ENCODE measurements around the gene SLC2A8. TPM values are rescaled to one million over a fixed set of nuclear protein-coding genes. Genes with fewer than 3 reads are reported as not detected.

Gene SLC2A8
- total and polyA plus RNA-seq, 2 donors (not counting 1 experiment from before 2014, with no cell fraction given) = 8.3 to 14.2 TPM

- POLR2A ChIA-PET = no interaction called here
- H3K4me3 Mint-ChIP-seq = no peak overlapping the region
- Histone ChIP-seq H4K20me1 (ENCODE audit: control insufficient read depth, insufficient read depth, low read length, poor library complexity, severe bottlenecking) (no peaks in the 10 kb centered on the region), H3K4me3 (ENCODE audit: control extremely low read depth in 1 of 5, extremely low read depth in 1 of 5, insufficient read depth in 1 of 5, low read depth in 2 of 5, low read length in 4 of 5) (no peak overlapping the region), H3K27me3 (replicated peaks in 1 of 4; ENCODE audit: control extremely low read depth in 1 of 4, control insufficient read depth in 3 of 4, insufficient read depth in 4 of 4, low read length in 3 of 4) (no peaks in the 10 kb centered on the region), H3K9ac (ENCODE audit: low read length) (no peak overlapping the region), H3K4me1 (ENCODE audit: control insufficient read depth in 2 of 2, insufficient read depth in 2 of 2, low read length in 2 of 2) (no peaks in the 10 kb centered on the region), H3K4me2 (replicated peaks; ENCODE audit: low read depth, low read length, poor library complexity, severe bottlenecking) (no peak overlapping the region), H3K27ac (ENCODE audit: low read length in 2 of 2) (no peak overlapping the region), H3K36me3 (replicated peaks in 1 of 2; ENCODE audit: control extremely low read depth in 1 of 2, control insufficient read depth in 1 of 2, extremely low read depth in 1 of 2, insufficient read depth in 2 of 2, low read length in 1 of 2) (no peaks in the 10 kb centered on the region), H2AFZ (ENCODE audit: insufficient read depth, low read depth, low read length, poor library complexity, severe bottlenecking) (no peak overlapping the region), H3K79me2 (ENCODE audit: control insufficient read depth, insufficient read depth, low read length) (no peaks in the 10 kb centered on the region), H3K9me3 (ENCODE audit: control extremely low read depth in 1 of 3, control insufficient read depth in 2 of 3, insufficient read depth in 1 of 3, low read length in 2 of 3) (no peaks in the 10 kb centered on the region)
- H3K27ac Mint-ChIP-seq = no peak overlapping the region
- intact Hi-C loops (cut with micrococcal nuclease) = no loop called here
- no peaks in the 10 kb centered on the region for H3K4me1 Mint-ChIP-seq
- no peak for DNase-seq
- CTCF ChIA-PET = no interaction called here
- TF ChIP-seq EZH2 (IDR thresholded peaks at IDR 0.05; ENCODE audit: borderline replicate concordance, insufficient read depth, low read depth, low read length, poor library complexity, severe bottlenecking) = no peak
- TF ChIP-seq CTCF (IDR thresholded peaks at IDR 0.05) = no peak
- no peaks in the 10 kb centered on the region for H3K27me3 Mint-ChIP-seq
- WGBS (ENCODE audit: insufficient coverage) = no CpG with 5 or more reads among the region's 3 CpGs
- ATAC-seq (ENCODE audit: low read depth) = no peak
- H3K9me3 Mint-ChIP-seq (ENCODE audit: insufficient read depth) = no peaks in the 10 kb centered on the region
These were observed 38.2 kb upstream of the SLC2A8 start for GRCh38 chr9:127358770-127359169.

DNA sequence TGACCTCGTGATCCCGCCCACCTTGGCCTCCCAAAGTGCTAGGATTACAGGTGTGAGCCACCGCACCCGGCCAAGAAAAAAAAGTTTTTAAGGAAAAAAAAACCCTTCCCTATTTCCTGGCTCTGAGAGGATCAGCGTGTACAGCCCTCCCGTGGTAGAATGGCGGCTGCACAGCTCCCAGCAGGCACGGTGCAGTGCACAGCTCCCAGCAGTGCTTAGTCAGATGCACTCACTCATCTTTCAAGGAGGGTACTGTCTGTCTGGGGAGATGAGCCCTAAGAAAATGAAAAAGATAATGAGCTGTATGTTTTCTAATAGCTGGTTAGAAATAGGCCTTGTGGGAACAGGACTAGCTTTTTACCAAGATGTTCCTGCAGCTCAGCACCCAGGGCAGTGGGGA, 36.7 kb upstream of the SLC2A8 start:
- Mint-ChIP-seq H3K9me3 (ENCODE audit: insufficient read depth) (no peaks in the 10 kb centered on the region), H3K27me3 (no peaks in the 10 kb centered on the region), H3K4me1 (no peaks in the 10 kb centered on the region), H3K27ac (no peak overlapping the region), H3K4me3 (no peak overlapping the region)
- H3K36me3 ChIP-seq (replicated peaks in 1 of 2; ENCODE audit: control extremely low read depth in 1 of 2, control insufficient read depth in 1 of 2, extremely low read depth in 1 of 2, insufficient read depth in 2 of 2, low read length in 1 of 2) = no peaks in the 10 kb centered on the region
- intact Hi-C loops (cut with micrococcal nuclease) = no loop called here
- no peak overlapping the region for H2AFZ ChIP-seq (ENCODE audit: insufficient read depth, low read depth, low read length, poor library complexity, severe bottlenecking)
- TF ChIP-seq EZH2 (IDR thresholded peaks at IDR 0.05; ENCODE audit: borderline replicate concordance, insufficient read depth, low read depth, low read length, poor library complexity, severe bottlenecking) = no peak
- TF ChIP-seq CTCF (IDR thresholded peaks at IDR 0.05) = no peak
- H3K9me3 ChIP-seq (ENCODE audit: control extremely low read depth in 1 of 3, control insufficient read depth in 2 of 3, insufficient read depth in 1 of 3, low read length in 2 of 3) = no peaks in the 10 kb centered on the region
- H3K27me3 ChIP-seq (replicated peaks in 1 of 4; ENCODE audit: control extremely low read depth in 1 of 4, control insufficient read depth in 3 of 4, insufficient read depth in 4 of 4, low read length in 3 of 4) = no peaks in the 10 kb centered on the region
- no peaks in the 10 kb centered on the region for H3K4me1 ChIP-seq (ENCODE audit: control insufficient read depth in 2 of 2, insufficient read depth in 2 of 2, low read length in 2 of 2)
- ATAC-seq (ENCODE audit: low read depth) (no peak), DNase-seq (no peak)
- H3K4me2 ChIP-seq (replicated peaks; ENCODE audit: low read depth, low read length, poor library complexity, severe bottlenecking) = no peak overlapping the region
- WGBS (ENCODE audit: insufficient coverage) = 94% methylated on average over 7 of the region's 8 CpGs
- ChIA-PET POLR2A (no interaction called here), CTCF (no interaction called here)
- H3K79me2 ChIP-seq (ENCODE audit: control insufficient read depth, insufficient read depth, low read length) = no peaks in the 10 kb centered on the region
- H3K27ac ChIP-seq (ENCODE audit: low read length in 2 of 2) = no peak overlapping the region
- H3K9ac ChIP-seq (ENCODE audit: low read length) = no peak overlapping the region
- no peak overlapping the region for H3K4me3 ChIP-seq (ENCODE audit: control extremely low read depth in 1 of 5, extremely low read depth in 1 of 5, insufficient read depth in 1 of 5, low read depth in 2 of 5, low read length in 4 of 5)
- no peaks in the 10 kb centered on the region for H4K20me1 ChIP-seq (ENCODE audit: control insufficient read depth, insufficient read depth, low read length, poor library complexity, severe bottlenecking)
